ENCODE measurements around the gene ARL6IP1.

The ARL6IP1 gene

DNA sequence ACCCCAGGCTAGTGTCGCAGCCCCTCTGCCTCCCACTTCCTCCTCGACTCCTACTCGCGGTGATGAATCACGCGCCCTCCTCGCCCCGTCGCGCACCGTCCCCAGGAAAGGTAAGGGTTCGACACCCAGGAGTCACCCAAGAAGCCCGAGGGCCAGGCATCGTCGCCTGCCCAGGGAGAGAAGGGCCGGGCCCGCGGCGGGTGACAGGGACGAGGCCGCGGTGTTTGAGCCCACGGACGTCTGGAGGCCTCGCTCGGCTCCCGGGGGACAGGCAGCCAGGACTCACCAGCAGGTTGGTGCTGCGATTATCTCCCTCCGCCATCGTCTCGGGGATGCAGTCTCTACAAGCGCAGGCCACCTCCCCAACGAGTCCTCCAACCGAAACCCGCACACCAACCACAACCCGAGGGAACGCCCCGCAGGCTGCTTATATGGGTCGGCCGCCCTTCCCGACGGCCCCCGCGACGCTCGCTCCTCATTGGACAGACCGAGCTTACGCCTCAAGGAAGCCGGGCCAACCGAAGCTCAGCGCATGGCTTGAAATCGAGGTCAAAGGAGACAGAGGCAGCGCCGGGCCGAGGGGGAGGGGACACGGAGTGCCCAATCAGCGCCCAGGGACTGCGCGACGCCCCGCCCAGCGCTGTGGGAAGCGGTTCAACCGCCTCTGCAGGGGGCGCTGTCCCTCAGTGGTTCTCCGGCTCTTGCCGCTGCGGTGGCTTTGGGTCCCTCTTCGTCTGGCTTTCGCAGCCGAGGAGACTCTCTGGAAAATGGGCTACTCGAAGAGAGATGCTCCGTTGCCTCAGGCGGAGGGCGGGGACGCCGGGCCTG lies at the start of gene ARL6IP1:
Gene ARL6IP1 (minus strand): TSS at position 405 of the 828 bp plus-strand sequence. CDS start 83 bp downstream, at position 322.
- DNase-seq (ENCODE audit: low read depth in 2 of 2) = peak; percentile 97 to 98

DNA sequence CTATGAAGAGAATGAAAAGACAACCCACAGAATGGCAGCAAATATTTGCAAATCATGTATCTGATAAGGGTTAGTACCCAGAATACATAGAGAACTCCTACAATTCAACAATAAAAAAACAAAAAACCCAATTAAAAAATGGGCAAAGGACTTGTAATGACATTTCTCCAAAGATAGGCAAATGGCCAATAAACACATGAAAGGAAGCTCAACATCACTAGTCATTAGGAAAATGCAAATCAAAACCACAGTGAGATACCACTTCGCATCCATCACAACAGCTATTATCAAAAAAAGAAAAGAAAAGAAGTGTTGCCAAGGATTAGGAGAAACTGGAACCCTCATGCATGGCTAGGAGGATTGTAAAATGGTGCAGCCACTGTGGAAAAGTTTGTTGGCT lies 45.1 kb upstream of the ARL6IP1 start:
- DNase-seq (ENCODE audit: low read depth in 2 of 2) = no peak

DNA sequence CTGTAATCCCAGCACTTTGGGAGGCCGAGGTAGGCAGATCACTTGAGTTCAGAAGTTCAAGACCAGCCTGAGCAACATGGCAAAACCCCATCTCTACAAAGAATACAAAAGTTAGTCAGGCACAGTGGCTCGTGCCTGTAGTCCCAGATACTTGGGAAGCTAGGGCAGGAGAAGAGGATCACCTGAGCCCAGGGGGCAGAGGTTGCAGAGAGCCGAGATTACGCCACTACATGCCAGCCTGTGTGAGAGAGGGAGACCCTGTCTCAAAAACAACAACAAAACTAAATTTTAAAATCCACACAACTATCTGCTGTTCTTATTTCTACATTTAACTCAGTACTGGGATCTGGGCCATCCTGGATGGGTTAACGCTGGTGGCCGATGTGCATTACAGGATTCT lies 41.2 kb upstream of the ARL6IP1 start:
- no peak for DNase-seq (ENCODE audit: low read depth in 2 of 2)

DNA sequence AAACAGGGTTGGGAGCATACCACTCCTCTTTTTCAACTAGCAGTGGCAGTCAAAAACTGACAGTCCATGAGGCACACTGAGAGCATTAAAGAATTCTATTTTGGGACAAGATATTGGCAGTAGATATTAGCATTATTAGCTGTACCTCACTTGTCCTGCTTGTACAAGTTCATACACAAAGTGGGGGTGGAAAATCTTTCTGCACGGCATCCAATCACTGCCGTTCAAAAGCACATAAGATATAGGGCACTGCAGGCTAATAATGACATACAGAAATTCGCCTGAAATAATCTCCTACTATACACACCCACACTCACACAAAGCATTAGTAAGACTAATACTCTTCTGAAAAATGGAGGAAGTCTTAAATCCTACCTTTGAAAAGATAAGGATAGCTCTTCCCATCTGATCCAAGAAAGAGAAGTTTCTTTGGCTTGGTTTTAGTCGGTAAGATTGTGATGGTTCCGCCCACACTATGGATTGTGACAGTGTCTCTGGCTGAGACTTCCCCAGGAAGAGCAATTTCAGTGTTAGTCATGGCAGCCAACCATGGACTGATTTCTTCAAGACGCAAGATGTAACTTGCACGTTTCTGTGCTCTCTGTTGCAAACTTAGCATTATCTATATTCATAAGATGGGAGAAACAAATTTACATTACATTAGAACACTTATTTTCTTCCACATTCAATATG lies 40.6 kb upstream of the ARL6IP1 start:
- no peak for DNase-seq (ENCODE audit: low read depth in 2 of 2)

DNA sequence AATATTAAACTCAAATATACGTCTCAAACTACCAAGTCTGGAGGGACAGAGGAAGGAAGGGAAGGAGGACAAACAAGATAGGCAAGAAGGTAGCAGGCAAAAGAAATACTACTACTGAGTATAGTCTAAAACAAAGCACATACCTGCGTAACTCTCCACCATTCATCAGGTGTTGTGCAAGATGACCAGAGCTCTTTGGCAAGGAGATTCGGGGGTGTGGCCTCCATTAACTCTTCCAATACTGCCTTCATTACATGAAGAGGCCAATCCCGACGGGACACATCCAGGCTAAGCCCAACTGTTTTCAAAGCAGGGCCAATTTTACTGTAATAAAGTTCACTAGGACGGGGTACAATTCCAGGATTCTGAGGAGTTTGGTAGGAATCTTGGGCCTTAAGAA lies 38.2 kb upstream of the ARL6IP1 start:
- DNase-seq (ENCODE audit: low read depth in 2 of 2) = no peak

DNA sequence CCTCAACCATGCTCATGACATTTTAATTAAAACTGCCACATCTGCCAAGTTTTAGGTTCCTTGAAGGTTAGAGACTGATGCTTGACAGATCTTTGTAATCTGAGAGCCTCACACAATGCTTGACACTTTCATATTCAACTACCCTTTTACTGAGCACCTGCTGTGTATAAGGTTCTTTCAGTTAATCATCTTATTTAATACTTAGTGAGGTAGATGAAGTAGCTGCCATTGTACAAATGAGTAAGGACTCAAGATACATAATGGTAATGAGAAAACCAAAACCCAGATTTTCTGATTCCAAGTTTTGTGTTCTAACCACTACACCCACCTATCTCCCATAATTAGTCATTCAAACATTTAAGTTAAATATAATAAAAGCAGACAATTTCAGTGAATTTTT lies 35.4 kb upstream of the ARL6IP1 start:
- no peak for DNase-seq (ENCODE audit: low read depth in 2 of 2)

DNA sequence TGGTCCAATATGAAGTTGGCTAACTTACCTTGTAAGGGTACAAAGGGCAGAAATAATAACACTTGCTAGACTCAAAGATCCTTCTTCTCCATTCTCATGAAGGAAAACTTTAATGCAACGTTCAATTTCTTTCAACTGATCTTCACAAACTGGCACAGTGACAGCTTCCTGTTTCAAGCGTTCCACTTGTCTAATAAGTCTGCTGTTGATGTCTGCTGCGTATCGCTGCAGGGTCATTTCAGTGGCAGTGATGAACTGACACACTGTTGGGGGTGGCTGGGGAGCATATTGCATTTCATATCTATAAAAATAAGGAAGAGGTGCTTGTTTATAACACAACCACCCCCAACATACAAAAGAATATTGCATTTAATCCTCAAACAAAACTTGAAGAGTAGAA lies 33.5 kb upstream of the ARL6IP1 start:
- no peak for DNase-seq (ENCODE audit: low read depth in 2 of 2)

DNA sequence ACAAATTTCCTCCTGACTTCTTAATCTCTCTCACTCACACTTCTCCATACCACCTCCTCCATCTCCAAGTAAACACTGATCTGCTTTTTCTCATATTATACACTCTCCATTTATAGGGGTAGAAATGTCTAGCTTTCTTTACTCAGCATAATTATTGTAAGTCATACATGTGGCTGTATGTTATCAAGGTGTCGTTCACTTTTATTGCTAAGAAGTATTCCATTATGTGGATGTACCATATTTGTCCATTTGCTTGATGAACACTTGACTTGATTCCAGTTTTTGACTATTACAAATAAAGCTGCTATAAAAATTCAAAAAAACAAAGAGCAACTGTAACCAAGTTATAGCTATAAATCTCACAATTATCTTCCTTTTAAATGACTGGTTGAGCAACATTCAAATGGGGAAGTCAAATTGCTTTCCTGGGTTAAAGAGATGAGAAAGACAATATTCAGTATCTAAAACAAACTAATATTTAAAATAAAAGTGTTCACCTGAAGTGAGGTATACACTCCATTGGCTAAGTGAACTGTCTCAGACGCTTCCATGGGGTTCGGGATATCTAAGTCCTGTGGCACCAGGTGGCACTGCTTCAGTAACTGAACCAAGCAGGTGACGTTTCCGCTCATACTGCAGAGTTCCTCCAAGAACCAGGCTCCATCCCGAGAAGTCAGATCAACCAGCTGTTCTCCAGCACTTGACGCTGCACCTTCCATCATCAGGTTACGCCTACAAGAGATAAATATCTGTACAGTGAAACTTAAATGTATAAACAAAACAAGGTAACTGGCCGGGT lies 32.6 kb upstream of the ARL6IP1 start:
- no peak for DNase-seq (ENCODE audit: low read depth in 2 of 2)

DNA sequence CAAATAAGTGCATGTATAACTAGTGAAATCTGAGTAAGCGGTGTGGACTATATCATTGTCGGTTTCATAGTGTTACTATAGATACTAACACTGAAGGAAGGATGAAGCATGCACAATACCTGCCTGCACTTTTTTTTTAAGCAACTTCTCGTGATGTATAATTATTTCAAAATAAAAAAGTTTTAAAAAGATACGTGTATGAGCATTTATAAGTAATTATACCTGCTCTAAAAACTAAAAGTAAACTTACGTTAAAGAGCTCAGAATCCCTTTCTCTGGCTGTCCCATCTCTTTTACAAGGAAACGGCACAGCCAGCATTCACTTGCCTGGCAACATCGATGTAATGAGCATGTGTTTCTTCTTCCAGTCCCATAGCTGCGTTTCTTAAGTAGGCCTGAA lies 31.3 kb upstream of the ARL6IP1 start:
- DNase-seq (ENCODE audit: low read depth in 2 of 2) = no peak

DNA sequence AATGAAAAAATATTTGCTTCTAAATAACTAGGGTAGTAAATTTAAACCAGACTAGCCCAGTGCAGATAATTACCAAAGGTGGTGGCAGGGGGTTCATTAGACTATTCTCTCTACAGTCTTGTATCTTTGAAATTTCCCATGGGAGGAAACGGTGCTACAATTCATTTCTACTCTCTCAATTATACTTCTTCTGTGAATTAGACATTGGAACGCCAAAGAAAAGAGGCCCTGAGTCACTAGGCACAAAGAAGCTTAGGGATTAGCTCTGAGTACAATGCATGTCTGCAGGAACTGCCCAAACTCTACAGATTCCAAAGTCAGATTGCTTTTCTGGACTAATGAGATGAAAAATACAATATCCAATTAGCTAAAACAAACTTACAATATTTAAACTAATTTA lies 30.7 kb upstream of the ARL6IP1 start:
- DNase-seq (ENCODE audit: low read depth in 2 of 2) = no peak

DNA sequence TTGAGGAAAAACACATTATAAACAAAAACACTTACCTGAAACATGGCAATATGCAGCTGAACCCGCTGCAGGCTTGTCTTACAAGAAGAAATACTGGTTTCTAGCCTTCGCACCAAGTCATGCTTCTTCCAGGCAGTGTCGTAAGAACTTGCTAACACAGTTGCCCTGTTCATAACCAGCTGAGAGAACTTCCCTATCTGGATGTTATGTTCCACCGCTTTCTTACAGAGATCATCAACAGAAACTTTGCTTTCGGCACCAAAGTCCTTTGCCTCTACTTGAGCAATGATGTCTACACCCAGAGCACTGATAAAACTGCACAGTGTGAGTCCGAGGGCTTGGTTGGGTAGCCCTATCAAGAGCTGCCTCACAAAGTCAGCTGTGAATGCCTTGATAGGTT lies 27.9 kb upstream of the ARL6IP1 start:
- DNase-seq (ENCODE audit: low read depth in 2 of 2) = no peak

DNA sequence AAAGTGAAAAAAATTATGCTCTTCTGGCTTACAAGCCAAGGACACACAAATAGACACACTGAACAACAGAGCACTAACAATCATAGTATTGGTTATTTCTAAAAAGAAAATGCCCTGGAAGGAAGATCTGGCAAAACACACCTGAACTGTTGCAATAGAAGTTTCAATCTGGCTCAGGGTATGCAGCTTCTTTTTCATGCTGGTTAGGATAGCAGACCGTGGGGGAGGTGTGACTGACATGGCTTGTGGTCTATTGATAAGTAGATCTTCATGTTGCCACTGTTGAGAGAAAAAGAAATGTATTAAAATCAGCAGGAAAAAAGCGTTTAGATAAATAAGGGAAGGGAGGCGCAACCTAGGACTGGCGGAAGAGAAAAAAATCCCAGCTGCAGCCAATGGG lies 26.5 kb upstream of the ARL6IP1 start:
- DNase-seq (ENCODE audit: low read depth in 2 of 2) = no peak

DNA sequence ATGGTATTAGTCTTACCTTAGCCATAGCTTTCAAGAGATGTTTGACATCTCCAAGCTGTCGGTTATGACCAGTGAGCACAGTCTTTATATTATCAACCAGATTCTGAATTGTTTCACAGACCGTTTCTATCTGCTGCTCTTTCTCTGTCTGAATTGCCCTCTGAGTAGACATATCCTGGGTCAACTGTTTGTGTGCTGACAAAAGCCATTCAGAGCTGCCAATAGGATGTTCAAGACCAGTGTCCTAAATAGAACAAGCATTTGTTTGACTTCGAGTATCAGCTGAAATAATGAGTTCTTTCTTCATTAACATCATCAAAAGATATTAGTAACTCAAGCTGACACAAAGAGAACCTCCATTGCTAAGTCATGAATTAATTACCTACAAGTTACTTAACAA lies 14.9 kb upstream of the ARL6IP1 start:
- no peak for DNase-seq (ENCODE audit: low read depth in 2 of 2)

DNA sequence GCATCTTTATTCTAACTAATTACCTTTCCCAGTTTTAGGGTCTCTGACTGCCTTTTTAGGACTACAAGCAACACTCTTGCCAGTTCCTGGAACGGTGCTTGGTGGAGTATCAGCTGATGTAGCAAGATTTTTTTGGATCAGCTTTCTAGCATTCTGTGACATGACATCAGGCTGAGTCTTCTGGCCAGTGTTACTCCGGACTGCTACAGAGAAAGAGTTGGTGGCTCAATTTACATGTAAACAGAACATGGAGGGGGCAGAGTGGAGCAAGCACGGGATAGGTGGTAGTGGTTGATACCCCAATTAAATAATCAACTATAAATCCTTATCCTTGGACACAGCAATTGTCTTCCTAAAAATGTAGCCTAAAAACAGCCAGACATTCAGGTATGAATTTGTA lies 10.6 kb upstream of the ARL6IP1 start:
- DNase-seq (ENCODE audit: low read depth in 2 of 2) = no peak

DNA sequence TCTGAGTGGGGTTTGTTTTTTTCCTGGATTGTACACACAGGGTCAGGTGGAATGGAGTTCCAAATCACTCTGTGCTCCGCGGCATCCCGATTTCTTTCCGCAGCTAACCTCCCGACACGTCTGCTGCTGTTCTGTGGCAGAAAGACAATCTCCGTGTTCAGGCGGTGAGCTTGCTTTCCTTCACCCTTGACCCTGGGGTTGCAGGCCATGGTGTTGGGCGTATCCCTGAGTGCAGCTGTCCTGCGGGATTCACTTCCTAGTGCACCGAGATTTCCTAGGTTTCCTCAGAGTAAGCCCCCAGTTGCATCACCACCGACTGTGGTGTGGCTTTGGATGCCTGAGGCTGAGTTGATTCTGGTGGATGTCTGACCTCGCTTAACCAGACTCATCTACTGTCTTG lies 7.8 kb upstream of the ARL6IP1 start:
- DNase-seq (ENCODE audit: low read depth in 2 of 2) = no peak

DNA sequence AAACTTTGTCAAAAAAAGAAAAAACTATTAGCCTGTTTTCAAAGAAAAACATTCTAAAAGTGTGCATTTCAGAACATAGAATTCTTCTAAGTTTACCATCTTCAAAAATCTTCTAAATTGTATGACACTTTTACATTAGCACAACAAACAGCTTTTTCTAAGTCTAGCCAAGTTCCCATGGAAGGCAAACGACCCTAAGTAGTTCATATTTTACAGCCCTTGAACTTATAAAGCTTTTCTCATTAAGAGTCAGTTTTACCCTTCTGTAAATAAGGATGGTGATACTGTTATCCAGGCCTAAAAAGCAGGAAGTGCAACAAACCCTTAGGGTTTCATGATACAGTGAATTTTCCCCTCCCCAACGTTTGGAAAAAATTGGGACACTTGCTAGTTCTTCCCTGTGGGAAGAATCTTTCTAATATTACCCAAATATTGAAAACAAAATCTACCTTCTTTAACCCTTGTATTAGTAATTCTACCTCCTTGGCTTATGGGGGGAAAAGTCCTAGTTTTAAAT lies 4.0 kb upstream of the ARL6IP1 start:
- DNase-seq (ENCODE audit: low read depth in 2 of 2) = no peak

DNA sequence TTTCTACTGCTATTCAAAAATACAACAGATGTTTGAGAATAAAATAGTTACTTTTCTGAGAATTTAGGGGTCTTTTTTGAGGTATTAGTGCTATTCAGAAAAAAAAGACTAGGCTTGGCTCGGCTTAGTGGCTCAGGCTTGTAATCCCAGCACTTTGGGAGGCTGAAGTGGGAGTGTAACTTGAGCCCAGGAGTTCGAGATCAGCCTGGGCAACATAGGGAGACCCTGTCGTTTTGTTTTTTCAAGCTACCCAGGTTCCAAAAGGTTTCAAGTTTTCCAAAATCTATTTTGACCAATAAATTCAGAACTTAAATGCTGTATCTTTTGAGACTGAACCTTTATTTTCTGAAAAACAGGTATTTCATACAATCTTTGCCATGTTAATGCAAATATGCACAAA lies 3.2 kb upstream of the ARL6IP1 start:
- no peak for DNase-seq (ENCODE audit: low read depth in 2 of 2)

DNA sequence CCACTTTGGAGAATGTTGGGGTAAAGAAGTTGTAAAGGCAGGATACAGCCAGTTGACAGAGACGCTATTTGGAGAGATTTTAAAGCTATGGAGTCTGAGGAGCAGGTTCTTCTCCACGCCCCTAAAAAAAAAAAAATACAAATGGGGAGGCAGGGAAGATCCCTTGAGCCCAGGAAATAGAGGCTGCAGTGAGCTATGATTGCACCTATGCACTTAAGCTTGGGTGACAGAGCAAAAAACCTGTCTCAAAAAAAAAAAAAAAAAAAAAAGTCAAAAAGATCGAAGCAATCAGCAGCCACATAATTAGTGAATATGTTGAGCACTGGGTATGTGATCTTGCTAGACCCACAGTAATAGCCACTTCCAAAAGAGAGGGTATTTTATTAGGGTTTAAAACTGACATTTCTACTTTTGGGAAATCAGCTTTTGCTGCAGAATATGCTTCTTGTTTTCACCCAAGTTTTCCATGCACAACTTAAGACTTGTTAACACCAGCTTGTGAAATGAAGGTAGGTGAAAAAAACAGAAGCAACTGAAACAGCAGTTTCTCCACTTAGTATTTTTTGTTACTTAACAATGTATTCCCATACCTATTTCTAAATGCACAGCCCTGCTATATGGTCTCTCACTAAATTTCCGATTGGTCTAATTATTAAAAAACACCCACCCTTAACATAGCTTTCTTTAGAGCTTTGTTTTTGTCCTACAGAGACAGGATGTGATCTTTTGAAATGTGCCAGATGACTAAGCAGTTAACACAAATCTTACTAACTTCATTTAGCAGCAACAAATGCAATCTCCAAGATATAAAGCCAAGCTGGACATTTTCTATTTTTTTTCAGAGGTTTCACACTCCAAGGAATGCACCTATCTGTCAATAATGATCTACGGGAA lies 2.5 kb upstream of the ARL6IP1 start:
- no peak for DNase-seq (ENCODE audit: low read depth in 2 of 2)

DNA sequence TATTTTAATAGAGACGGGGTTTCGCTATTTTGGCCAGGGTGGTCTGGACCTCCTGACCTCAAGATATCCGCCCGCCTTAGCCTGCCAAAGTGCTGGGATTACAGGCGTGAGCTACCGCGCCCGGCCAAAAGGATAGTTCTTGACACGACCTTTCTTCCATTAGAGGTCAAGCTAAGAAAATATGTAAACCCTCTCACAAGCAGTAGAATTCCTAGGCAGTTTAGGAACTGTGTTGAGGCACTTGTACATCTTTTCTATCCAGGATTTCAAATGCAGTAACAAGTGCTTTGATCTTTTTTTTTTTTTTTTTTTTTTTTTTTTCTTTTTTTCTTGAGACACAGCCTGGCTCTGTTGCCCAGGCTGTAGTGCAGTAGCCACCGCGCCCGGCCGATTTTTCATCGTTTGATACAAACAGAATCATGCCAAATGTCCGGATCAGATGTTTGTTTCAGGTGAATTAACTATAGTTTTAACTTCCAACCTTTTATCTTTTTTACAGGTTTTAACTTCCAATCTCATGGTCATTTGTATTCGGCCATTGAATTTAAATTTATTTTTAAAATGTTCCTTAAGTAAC lies 1.5 kb upstream of the ARL6IP1 start:
- no peak for DNase-seq (ENCODE audit: low read depth in 2 of 2)

DNA sequence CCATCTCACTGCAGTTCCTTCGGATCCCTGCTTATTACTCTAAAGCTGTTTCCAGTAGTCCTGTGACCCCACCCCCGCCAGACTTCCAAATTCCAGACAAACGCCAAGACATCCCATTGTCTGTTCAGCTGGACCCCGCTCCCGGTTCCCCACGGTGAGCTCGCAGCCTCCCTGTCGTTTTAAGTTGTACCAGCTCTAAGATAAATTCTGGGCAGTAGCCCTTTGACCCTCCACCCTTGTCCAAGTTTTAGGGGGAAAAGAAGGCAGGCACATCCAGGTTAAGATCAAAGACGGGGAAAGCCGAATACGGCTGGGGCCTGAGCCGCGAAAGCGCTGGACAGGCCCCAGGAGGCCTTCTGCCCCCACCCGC lies 589 bp downstream of the ARL6IP1 start:
- DNase-seq (ENCODE audit: low read depth in 2 of 2) = no peak

DNA sequence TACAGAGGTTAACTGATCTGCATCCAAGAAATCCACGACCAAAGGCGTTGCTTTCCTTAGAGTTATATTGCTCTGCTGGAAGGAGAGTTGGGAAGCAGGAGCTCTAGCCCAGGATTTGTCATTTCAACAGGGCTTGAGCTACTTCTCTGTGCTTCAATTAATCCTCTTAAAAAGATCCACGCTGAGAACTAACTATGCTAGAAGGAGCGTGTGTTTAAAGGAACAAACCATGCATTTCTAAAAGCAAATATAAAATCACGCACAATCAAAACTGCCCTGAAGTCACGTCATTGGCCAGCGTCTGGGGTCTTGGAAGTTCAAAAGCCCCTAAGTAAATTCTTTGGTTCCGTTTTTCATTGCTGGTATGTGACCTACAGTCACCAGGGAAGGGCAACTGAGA lies 1.1 kb downstream of the ARL6IP1 start:
- DNase-seq (ENCODE audit: low read depth in 2 of 2) = no peak

All from stimulated activated CD4-positive, alpha-beta T cell treated with anti-CD3 and anti-CD28 coated beads, Interleukin-4, amount 100 ng/mL, for 48 hours (primary cell).